ENCODE results near the gene TIGD2.

GRCh38 chr4:89099471-89099870 is 11.9 kb upstream of the TIGD2 start:
- no peak for TF ChIP-seq CTCF (IDR thresholded peaks at IDR 0.05; ENCODE audit: low read depth, low read length)
- TF ChIP-seq MYC (IDR thresholded peaks at IDR 0.05; ENCODE audit: low read depth, low read length), result no peak
- TF ChIP-seq POLR2A (IDR thresholded peaks at IDR 0.05; ENCODE audit: extremely low read depth, insufficient read length), result no peak
- TF ChIP-seq MAX (IDR thresholded peaks at IDR 0.05; ENCODE audit: low read depth, low read length), result no peak
